ENCODE data around the gene NYAP2.

NYAP2 gene

DNA sequence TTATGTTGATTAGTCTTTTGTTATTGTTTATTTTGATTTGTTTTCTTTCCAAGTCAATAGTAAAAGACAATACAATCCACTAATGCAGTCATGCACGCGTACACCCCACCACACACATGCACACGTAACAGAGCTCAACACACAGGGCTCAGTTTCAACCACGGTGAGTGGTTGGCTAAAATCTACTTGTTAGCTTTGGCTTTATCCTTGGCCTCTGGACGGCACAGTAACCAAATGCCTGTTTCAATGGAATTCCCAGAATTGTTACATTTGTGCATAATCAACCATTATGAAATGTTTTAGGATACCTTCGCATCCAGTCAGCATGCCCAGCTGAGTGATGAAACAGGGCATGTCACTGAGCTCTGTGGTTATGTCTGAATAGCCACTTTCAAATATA lies 53.2 kb downstream of the NYAP2 start:
- TF ChIP-seq, protein P1, sequence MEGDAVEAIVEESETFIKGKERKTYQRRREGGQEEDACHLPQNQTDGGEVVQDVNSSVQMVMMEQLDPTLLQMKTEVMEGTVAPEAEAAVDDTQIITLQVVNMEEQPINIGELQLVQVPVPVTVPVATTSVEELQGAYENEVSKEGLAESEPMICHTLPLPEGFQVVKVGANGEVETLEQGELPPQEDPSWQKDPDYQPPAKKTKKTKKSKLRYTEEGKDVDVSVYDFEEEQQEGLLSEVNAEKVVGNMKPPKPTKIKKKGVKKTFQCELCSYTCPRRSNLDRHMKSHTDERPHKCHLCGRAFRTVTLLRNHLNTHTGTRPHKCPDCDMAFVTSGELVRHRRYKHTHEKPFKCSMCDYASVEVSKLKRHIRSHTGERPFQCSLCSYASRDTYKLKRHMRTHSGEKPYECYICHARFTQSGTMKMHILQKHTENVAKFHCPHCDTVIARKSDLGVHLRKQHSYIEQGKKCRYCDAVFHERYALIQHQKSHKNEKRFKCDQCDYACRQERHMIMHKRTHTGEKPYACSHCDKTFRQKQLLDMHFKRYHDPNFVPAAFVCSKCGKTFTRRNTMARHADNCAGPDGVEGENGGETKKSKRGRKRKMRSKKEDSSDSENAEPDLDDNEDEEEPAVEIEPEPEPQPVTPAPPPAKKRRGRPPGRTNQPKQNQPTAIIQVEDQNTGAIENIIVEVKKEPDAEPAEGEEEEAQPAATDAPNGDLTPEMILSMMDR (IDR thresholded peaks at IDR 0.05; ENCODE audit: extremely low read depth, missing control alignments), result no peak
- no peak for DNase-seq (ENCODE audit: low spot score)

DNA sequence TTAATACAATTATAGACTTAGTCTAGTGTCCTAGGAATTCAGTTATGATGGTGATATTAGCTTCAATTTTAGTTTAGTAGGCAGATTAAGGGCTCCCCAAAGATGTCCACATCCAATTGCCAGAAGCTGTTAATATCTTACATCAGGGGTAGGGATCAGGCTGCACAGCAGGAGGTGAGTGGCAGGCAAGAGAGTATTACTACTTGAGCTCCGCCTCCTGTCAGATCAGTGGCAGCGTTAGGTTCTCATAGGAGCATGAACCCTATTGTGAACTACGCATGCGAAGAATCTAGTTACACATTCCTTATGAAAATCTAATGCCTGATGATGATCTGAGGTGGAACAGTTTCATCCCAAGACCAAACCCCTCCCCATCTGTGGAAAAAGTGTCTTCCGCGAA lies 54.9 kb downstream of the NYAP2 start:
- TF ChIP-seq, protein P1 (IDR thresholded peaks at IDR 0.05; ENCODE audit: extremely low read depth, missing control alignments), result no peak

DNA sequence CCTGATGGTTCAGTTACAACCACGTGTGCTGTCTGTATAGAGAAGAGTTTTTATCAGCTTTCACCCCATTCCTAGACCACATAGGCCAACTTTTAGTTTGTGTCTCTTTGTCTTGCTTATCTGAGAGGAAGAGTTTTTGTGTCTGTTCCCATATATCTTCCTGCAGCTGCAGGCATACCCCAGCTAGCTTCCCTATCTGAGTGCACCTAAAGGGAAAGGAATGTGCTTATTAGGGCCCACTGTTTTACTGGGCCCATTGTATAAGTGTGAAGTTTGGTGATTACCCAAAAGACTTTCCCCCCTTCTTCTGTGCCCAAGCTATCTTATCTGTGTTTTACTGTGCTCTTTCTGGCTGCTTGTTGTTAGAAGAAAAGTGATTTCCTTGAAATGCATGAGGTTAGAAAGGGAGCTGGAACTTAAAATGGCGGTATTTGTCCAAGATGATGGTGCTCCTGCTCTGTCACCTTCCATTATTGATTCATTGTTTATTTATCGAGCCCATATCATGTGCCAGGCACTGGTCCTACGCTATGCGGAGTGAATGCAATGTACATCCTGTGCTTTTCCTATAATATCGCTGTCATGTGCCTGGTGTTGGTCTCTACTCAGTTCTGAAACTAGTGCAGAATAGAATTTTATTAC lies 57.2 kb downstream of the NYAP2 start:
- DNase-seq (ENCODE audit: low spot score), result no peak
- TF ChIP-seq, protein P1 (IDR thresholded peaks at IDR 0.05; ENCODE audit: extremely low read depth, missing control alignments), result no peak

More for the DNA sequence above, 54.9 kb downstream of the NYAP2 start:
- no peak for DNase-seq (ENCODE audit: low spot score)

DNA sequence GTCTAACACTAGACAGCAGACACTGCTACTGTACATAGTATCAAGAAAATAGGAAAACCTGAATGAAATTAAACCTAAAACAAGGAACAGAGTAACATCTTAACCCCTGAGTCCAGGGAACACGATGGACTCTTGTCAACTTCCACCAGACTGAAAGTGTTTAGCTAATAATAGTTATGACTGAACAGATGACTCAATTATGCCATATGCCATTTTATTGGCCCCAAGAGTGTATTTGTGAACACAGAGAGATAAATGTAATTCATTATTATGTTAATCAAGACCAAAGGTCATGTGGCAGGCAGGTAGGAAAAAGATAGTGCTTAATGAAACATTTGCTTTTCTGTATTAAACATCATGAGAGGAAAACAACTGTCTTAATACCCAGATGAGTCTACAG lies 58.0 kb downstream of the NYAP2 start:
- no peak for DNase-seq (ENCODE audit: low spot score)
- TF ChIP-seq, protein P1 (IDR thresholded peaks at IDR 0.05; ENCODE audit: extremely low read depth, missing control alignments), result no peak

DNA sequence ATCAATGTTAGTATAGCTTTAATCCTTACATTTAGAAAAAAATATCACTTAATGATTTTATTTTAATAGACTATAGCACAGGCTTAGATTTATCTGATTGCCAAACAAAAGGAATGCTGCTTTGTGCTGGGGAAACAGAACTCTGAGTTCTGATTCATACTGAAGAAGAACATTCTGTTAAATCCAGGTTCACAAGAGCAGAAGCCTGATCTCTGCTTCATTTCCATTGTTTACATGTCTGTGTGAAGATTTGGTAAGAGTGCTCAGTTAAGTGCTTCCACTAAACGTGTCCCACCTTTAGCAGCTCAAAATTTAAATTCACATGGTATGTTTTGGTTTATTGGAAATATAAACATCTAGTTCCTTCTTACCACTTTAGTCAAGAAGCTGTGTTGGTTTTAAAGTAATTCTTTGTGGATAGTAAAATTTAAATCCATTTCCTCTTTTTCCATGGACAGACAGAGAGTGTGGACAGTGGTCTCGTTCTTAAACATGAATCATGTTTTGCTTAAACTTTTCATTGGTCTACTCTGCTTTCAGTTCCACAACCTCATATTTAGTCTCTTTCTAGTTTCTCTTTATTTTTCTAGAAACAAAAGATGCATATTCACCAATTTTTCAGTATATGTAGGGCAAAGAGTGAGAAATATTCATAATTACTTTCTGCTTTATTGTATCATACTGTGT lies 59.1 kb downstream of the NYAP2 start:
- no peak for DNase-seq (ENCODE audit: low spot score)
- TF ChIP-seq, protein P1 (IDR thresholded peaks at IDR 0.05; ENCODE audit: extremely low read depth, missing control alignments), result no peak

DNA sequence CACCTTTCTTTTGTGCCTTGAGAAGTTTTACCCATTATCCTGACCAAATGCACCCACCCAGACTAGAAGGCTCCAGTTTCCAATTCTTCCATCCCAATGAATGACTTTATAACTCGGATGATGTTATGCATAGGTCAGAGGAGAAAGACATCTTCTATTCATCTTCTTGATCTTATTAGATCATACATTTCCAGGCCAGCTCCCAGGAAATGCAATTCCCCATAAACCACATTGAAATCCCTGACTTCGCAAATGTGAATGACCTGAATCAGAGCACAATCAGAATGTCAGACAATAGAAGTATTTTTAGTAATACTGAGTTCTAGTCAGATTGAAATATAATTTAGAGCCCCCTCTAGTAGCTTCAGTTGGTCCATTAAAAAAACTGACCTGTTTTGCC lies 62.9 kb downstream of the NYAP2 start:
- DNase-seq (ENCODE audit: low spot score), result no peak
- TF ChIP-seq, protein P1 (IDR thresholded peaks at IDR 0.05; ENCODE audit: extremely low read depth, missing control alignments), result no peak

DNA sequence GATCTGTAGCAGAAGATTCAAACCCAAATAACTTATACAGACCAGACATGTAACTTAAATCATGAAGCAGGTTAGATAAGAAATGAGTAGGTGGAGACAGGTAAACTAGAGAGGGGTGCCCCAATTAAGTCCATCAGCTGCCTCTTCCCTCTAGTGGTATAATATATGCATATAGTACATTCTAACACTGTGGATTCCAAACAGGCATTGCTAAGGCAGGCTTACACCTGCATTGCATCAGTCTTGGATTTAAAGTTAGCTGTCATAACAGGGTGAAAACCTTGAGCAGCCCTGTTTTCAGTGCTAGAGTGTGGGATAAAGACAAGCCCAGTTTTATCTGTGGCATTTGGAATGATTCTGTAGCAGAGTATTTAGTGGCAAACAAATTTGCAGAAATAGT lies 63.4 kb downstream of the NYAP2 start:
- DNase-seq (ENCODE audit: low spot score), result no peak
- TF ChIP-seq, protein P1 (IDR thresholded peaks at IDR 0.05; ENCODE audit: extremely low read depth, missing control alignments), result no peak

Data from GM20000 (cell line).